Body of pancreas (tissue), 4 donors: ENCODE results near the gene CD248. TPM values are rescaled to one million over a fixed set of nuclear protein-coding genes. Genes with fewer than 3 reads are reported as not detected.

Source experiments
- ATAC-seq: fragments of 150-250 bp; one replicate; pipeline ENCODE4 v1.9.1; 2016
- DNase-seq, 4 donors: peaks; one replicate each; pipeline ENCODE4 v3.0.0-alpha.2; 2019
- H3K27ac ChIP-seq, 4 donors: fragments of 200-600 bp; sonication (generic); 1 replicate in 3 of 4; 2 replicates in 1 of 4; pipeline versions ENCODE4 v1.5.1 to v1.6.1; 2016 to 2019; ENCODE audit warnings: mild to moderate bottlenecking in 1 of 4, mixed read lengths in 1 of 4, moderate library complexity in 1 of 4
- H3K27me3 ChIP-seq, 2 donors: fragments of 200-600 bp; sonication (generic); one replicate each; pipeline ENCODE4 v1.6.0; 2016; ENCODE audit warnings: mild to moderate bottlenecking in 1 of 2
- H3K36me3 ChIP-seq, 2 donors: fragments of 200-600 bp; sonication (generic); replicated peaks in 1 of 2; 2 replicates each; pipeline ENCODE4 v1.5.1; 2016; ENCODE audit warnings: low read depth in 2 of 2; ENCODE audit not compliant: insufficient read depth in 1 of 2
- H3K4me1 ChIP-seq: fragments of 200-600 bp; sonication (generic); one replicate; pipeline ENCODE4 v1.6.0; 2016
- H3K4me3 ChIP-seq, 2 donors: fragments of 200-600 bp; sonication (generic); 1 replicate in 1 of 2; 2 replicates in 1 of 2; pipeline ENCODE4 v1.5.1; 2016 to 2019
- H3K9me3 ChIP-seq, 3 donors: fragments of 200-600 bp; sonication (generic); 1 replicate in 2 of 3; 2 replicates in 1 of 3; pipeline ENCODE4 v1.5.1; 2016
- CTCF ChIP-seq, 7 experiments: fragments of 450-650 bp in 4 of 7; fragments of 200-600 bp in 3 of 7; sonication (generic) in 3 of 7; IDR thresholded peaks; one replicate each; pipeline ENCODE4 v1.5.1; 2016 to 2019; ENCODE audit warnings: antibody characterized with exemption in 7 of 7
- POLR2A ChIP-seq, 3 donors: fragments of 450-650 bp; IDR thresholded peaks; one replicate each; pipeline ENCODE4 v1.6.1; 2016; ENCODE audit warnings: antibody characterized with exemption in 3 of 3, mild to moderate bottlenecking in 2 of 3
- WGBS, 2 donors: methylation state at CpG; one replicate each; pipeline ENCODE4 v1.1.5; 2017; 5-methylcytosine and 5-hydroxymethylcytosine counted together
- intact Hi-C: fragments of 100-400 bp; cut with DNase I; formaldehyde crosslinking; loops from one replicate; pipeline ENCODE4 v1.15.1; 2023
- total RNA-seq, 2 donors: library from RNA; depleted of rRNA; stranded (reverse); fragments of >200 nt; gene quantifications; one replicate each; pipeline ENCODE4 v1.1.0, GENCODE V29; 2016

Gene CD248
- total RNA-seq, 2 donors from 2014 or later, result 10.6 to 86.0 TPM

GRCh38 chr11:66266378-66267038 is 50.3 kb downstream of the CD248 start:
- peaks cover 0 to 7% of the 10 kb centered on the region in 2 donors for H3K36me3 ChIP-seq
- TF ChIP-seq CTCF (IDR thresholded peaks at IDR 0.05) (no peak), POLR2A (IDR thresholded peaks at IDR 0.05) (no peak)
- DNase-seq (no peak), ATAC-seq (no peak)
- H3K27me3 ChIP-seq, result no peaks in the 10 kb centered on the region
- peak overlapping the region in 1 of 4 donors; percentile 89 for H3K27ac ChIP-seq
- H3K4me3 ChIP-seq, result no peak overlapping the region
- peaks cover 28% of the 10 kb centered on the region for H3K4me1 ChIP-seq
- 86 to 87% methylated on average over 15 to 20 of the region's 20 CpGs for WGBS, 2 donors
- no peaks in the 10 kb centered on the region for H3K9me3 ChIP-seq
- intact Hi-C loops, result no loop called here

GRCh38 chr11:66265531-66266377 is 51.1 kb downstream of the CD248 start:
- H3K4me1 ChIP-seq, result peaks cover 28% of the 10 kb centered on the region
- H3K9me3 ChIP-seq, result no peaks in the 10 kb centered on the region
- intact Hi-C loops, result no loop called here
- H3K4me3 ChIP-seq, result no peak overlapping the region
- no peak for DNase-seq
- H3K27me3 ChIP-seq, result no peaks in the 10 kb centered on the region
- peaks cover 0 to 7% of the 10 kb centered on the region in 2 donors for H3K36me3 ChIP-seq
- H3K27ac ChIP-seq, result no peak overlapping the region
- ATAC-seq, result no peak
- TF ChIP-seq CTCF (IDR thresholded peaks at IDR 0.05), result no peak
- TF ChIP-seq POLR2A (IDR thresholded peaks at IDR 0.05), result no peak
- 92 to 100% methylated on average over 4 to 26 of the region's 26 CpGs for WGBS, 2 donors

- no peaks in the 10 kb centered on the region for H3K27me3 ChIP-seq
- peaks cover 21% of the 10 kb centered on the region for H3K4me1 ChIP-seq
- TF ChIP-seq CTCF (IDR thresholded peaks at IDR 0.05), result peak in 3 of 7 experiments; percentile 7 to 11 (median 7)
- no peak for TF ChIP-seq POLR2A (IDR thresholded peaks at IDR 0.05)
- no peak for DNase-seq
- 74 to 77% methylated on average over 12 of the region's 12 CpGs for WGBS, 2 donors
- ATAC-seq, result no peak
- intact Hi-C loops, result loop anchor here (5.0 kb wide), 1 partner anchor 43 kb away; no protein-coding TSS in a partner anchor
- H3K36me3 ChIP-seq, result peaks cover 0 to 7% of the 10 kb centered on the region in 2 donors
- H3K9me3 ChIP-seq, result no peaks in the 10 kb centered on the region
- H3K4me3 ChIP-seq, result no peak overlapping the region
- no peak overlapping the region for H3K27ac ChIP-seq
These were observed 51.9 kb downstream of the CD248 start for GRCh38 chr11:66264914-66265313.

Other genes starting within 250 kb of the CD248 start
- 10 to 100 TPM; 17.5 to 19.7 TPM for gene PACS1, start 246.8 kb downstream of the CD248 start, total RNA-seq
- 10 to 100 TPM; 13.5 to 16.5 TPM for gene KLC2, start 59.3 kb downstream of the CD248 start, total RNA-seq
- gene RAB1B, start 48.4 kb downstream of the CD248 start, total RNA-seq, result 10 to 100 TPM; 67.7 to 74.5 TPM
- gene CNIH2, start 38.9 kb downstream of the CD248 start, total RNA-seq, result 1 to 10 TPM; 3.6 to 4.6 TPM
- gene YIF1A, start 27.9 kb downstream of the CD248 start, total RNA-seq, result 10 to 100 TPM; 63.6 to 91.6 TPM
- gene TMEM151A, start 25.1 kb downstream of the CD248 start, total RNA-seq, result 1 to 10 TPM; 1.6 to 2.1 TPM
- 10 to 100 TPM in 1 of 2 donors, under 1 TPM in 1; 0.99 to 11.4 TPM for gene RIN1, start 19.4 kb upstream of the CD248 start, total RNA-seq
- gene BRMS1, start 28.1 kb upstream of the CD248 start, total RNA-seq, result 10 to 100 TPM; 19.4 to 23.1 TPM
- gene B4GAT1, start 30.6 kb upstream of the CD248 start, total RNA-seq, result 10 to 100 TPM; 17.8 to 20.8 TPM
- 10 to 100 TPM in 1 of 2 donors, 1 to 10 TPM in 1; 5.4 to 14.2 TPM for gene SLC29A2, start 54.7 kb upstream of the CD248 start, total RNA-seq
- not detected for gene NPAS4, start 104.0 kb upstream of the CD248 start, total RNA-seq
- gene MRPL11, start 121.8 kb upstream of the CD248 start, total RNA-seq, result 10 to 100 TPM; 20.8 to 22.1 TPM
- 10 to 100 TPM in 1 of 2 donors, 1 to 10 TPM in 1; 7.6 to 10.9 TPM for gene PELI3, start 149.9 kb upstream of the CD248 start, total RNA-seq
- 10 to 100 TPM; 15.8 to 52.4 TPM for gene DPP3, start 163.4 kb upstream of the CD248 start, total RNA-seq
- 10 to 100 TPM; 49.0 to 58.0 TPM for gene BBS1, start 193.6 kb upstream of the CD248 start, total RNA-seq
- gene ZDHHC24, start 229.0 kb upstream of the CD248 start, total RNA-seq, result 10 to 100 TPM; 15.8 to 22.3 TPM
- gene ACTN3, start 229.9 kb upstream of the CD248 start, total RNA-seq, result not detected